BE2C (cell line): Measurements from ENCODE around the gene IFT81.

Experiments
- DNase-seq: peaks from one replicate; pipeline ENCODE4 v3.0.0-alpha.2; 2020
- H3K27me3 ChIP-seq: fragments of 250-450 bp; sonication (Bioruptor Pico); 2 replicates; pipeline ENCODE4 v1.5.1; 2020; ENCODE audit warnings: mild to moderate bottlenecking
- H3K36me3 ChIP-seq: fragments of 250-450 bp; sonication (Bioruptor Pico); 2 replicates; pipeline ENCODE4 v1.5.1; 2020; ENCODE audit warnings: mild to moderate bottlenecking
- H3K4me1 ChIP-seq: fragments of 250-450 bp; sonication (Bioruptor Pico); 2 replicates; pipeline ENCODE4 v1.5.1; 2020
- H3K4me3 ChIP-seq: 2 replicates; pipeline ENCODE4 v1.5.1; 2011; ENCODE audit warnings: low read depth, low read length
- H3K9me3 ChIP-seq: fragments of 250-450 bp; sonication (Bioruptor Pico); 2 replicates; pipeline ENCODE4 v1.5.1; 2020
- CTCF ChIP-seq: IDR thresholded peaks from 2 replicates; pipeline ENCODE4 v1.5.1; 2012; ENCODE audit warnings: mild to moderate bottlenecking, low read depth, low read length

The IFT81 gene

GRCh38 chr12:110183386-110183785 is 59.2 kb downstream of the IFT81 start:
- no peak for TF ChIP-seq CTCF
- Histone ChIP-seq H3K27me3 (no peaks in the 10 kb centered on the region), H3K4me3 (no peak overlapping the region), H3K36me3 (peaks cover 11% of the 10 kb centered on the region), H3K4me1 (no peaks in the 10 kb centered on the region), H3K9me3 (no peaks in the 10 kb centered on the region; the same call in 1 of the 2 replicates)
- DNase-seq: no peak

GRCh38 chr12:110185626-110186025 is 61.5 kb downstream of the IFT81 start:
- TF ChIP-seq CTCF: no peak
- DNase-seq: no peak
- H3K36me3 ChIP-seq: peaks cover 11% of the 10 kb centered on the region

GRCh38 chr12:110186059-110186458 is 61.9 kb downstream of the IFT81 start:
- H3K36me3 ChIP-seq: peaks cover 11% of the 10 kb centered on the region
- no peaks in the 10 kb centered on the region for H3K27me3 ChIP-seq

More at GRCh38 chr12:110185626-110186025, 61.5 kb downstream of the IFT81 start:
- Histone ChIP-seq H3K4me3 (no peak overlapping the region), H3K9me3 (no peaks in the 10 kb centered on the region; the same call in 1 of the 2 replicates), H3K4me1 (no peaks in the 10 kb centered on the region), H3K27me3 (no peaks in the 10 kb centered on the region)

GRCh38 chr12:110193196-110193595 is 69.0 kb downstream of the IFT81 start:
- Histone ChIP-seq H3K27me3 (no peaks in the 10 kb centered on the region), H3K4me1 (no peaks in the 10 kb centered on the region)
- no peak for DNase-seq

More at GRCh38 chr12:110186059-110186458, 61.9 kb downstream of the IFT81 start:
- Histone ChIP-seq H3K4me3 (no peak overlapping the region), H3K9me3 (no peaks in the 10 kb centered on the region; the same call in 1 of the 2 replicates), H3K4me1 (no peaks in the 10 kb centered on the region)
- DNase-seq: no peak
- TF ChIP-seq CTCF: no peak

GRCh38 chr12:110197003-110197402 is 72.8 kb downstream of the IFT81 start:
- peaks cover 4% of the 10 kb centered on the region; the same call in 1 of the 2 replicates for H3K4me1 ChIP-seq
- H3K9me3 ChIP-seq: no peaks in the 10 kb centered on the region
- no peaks in the 10 kb centered on the region for H3K27me3 ChIP-seq
- H3K36me3 ChIP-seq: peaks cover 16% of the 10 kb centered on the region
- H3K4me3 ChIP-seq: no peak overlapping the region
- no peak for TF ChIP-seq CTCF
- no peak for DNase-seq

More at GRCh38 chr12:110193196-110193595, 69.0 kb downstream of the IFT81 start:
- Histone ChIP-seq H3K9me3 (no peaks in the 10 kb centered on the region), H3K36me3 (peaks cover 16% of the 10 kb centered on the region), H3K4me3 (no peak overlapping the region)
- no peak for TF ChIP-seq CTCF

- Histone ChIP-seq H3K4me3 (no peak overlapping the region), H3K36me3 (peaks cover 8% of the 10 kb centered on the region), H3K27me3 (no peaks in the 10 kb centered on the region), H3K4me1 (peaks cover 4% of the 10 kb centered on the region; the same call in 1 of the 2 replicates), H3K9me3 (no peaks in the 10 kb centered on the region)
- no peak for TF ChIP-seq CTCF
- no peak for DNase-seq
Observed at GRCh38 chr12:110198386-110198785, 74.2 kb downstream of the IFT81 start.
